ENCODE data around the gene DCP1B.

DNA sequence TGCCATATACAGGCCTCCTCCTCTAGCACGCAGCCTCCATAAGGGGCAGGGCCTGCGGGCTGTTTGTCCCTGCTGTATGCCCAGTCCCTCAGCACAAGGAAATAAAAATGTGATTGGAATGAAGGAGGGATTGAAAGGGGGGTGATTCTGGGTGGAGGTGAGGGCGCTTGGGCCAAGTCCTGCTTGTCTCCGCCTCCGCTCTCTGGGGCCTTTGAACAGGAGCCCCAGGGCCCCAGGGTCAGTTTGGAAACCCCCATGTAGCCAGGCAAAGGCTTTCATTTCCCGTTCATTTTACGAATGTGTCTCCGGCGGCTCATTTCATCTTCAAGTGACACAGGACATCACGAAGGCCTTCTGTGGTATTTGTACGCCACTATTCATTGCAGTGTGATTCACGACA is 81.3 kb downstream of the DCP1B start:
- TF ChIP-seq, protein P1, sequence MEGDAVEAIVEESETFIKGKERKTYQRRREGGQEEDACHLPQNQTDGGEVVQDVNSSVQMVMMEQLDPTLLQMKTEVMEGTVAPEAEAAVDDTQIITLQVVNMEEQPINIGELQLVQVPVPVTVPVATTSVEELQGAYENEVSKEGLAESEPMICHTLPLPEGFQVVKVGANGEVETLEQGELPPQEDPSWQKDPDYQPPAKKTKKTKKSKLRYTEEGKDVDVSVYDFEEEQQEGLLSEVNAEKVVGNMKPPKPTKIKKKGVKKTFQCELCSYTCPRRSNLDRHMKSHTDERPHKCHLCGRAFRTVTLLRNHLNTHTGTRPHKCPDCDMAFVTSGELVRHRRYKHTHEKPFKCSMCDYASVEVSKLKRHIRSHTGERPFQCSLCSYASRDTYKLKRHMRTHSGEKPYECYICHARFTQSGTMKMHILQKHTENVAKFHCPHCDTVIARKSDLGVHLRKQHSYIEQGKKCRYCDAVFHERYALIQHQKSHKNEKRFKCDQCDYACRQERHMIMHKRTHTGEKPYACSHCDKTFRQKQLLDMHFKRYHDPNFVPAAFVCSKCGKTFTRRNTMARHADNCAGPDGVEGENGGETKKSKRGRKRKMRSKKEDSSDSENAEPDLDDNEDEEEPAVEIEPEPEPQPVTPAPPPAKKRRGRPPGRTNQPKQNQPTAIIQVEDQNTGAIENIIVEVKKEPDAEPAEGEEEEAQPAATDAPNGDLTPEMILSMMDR (IDR thresholded peaks at IDR 0.05; ENCODE audit: poor library complexity): no peak
- no peak for TF ChIP-seq EZH2 (IDR thresholded peaks at IDR 0.05; ENCODE audit: borderline replicate concordance)

Measured in hepatocyte (in vitro differentiated cells).